ENCODE measurements around the gene CLCN5.

CLCN5 gene

DNA sequence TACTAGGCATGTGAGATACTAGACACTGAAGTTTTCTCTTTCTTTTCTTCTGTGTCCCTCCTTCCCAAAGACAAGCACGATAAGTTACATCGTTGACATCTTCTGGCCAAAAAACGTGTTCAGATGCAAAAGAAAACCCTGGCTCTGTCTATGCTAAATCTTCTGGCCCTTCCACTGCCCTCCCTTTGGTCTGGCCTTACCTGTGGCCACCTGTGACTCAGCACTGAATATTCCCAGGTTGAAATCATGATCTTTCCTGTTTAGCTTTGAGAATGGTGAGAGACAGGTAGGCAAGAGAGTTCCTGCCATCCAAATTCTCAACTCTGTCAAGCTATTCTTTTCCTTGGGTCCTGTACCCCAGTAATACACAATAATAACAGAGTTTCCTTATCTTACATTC, 12.3 kb downstream of the CLCN5 start:
- no peak for DNase-seq

DNA sequence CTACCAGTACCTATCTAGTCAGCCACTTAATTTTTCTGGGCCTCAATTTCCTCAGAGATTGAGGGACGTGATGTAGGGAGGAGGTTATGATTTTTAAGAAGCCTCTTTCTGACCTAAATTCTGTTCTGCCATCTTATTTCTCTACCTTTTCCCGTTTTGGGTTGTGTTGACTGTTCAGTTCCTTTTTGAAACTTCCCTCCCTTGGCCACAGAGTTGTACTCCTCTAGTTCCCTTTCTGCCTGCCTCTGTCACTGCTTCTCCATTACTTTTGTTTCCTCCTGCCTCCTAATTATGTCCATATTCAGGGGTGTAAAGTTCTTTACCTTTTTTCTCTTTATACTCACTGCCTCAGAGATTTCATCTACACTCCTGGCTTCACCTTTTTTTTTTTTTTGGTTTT, 25.4 kb downstream of the CLCN5 start:
- no peak for DNase-seq

DNA sequence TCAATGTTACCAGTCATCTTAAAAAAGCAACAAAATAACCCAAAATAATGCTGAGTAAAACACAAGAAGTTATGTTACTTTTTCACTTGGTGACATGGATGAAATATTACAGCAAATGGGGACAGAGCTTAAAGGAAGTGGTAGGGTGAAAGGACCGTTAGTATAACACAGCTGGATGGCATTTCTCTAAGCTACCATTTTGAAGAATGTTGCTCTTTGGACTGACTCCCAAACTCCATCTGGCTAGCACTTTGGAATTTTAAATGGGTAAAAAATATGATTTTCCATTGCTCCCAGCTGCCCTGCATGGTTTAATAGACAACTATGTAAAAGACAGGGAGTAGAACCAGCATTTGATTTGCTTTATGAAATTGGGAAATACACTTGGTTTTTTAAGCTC, 27.6 kb downstream of the CLCN5 start:
- no peak for DNase-seq

DNA sequence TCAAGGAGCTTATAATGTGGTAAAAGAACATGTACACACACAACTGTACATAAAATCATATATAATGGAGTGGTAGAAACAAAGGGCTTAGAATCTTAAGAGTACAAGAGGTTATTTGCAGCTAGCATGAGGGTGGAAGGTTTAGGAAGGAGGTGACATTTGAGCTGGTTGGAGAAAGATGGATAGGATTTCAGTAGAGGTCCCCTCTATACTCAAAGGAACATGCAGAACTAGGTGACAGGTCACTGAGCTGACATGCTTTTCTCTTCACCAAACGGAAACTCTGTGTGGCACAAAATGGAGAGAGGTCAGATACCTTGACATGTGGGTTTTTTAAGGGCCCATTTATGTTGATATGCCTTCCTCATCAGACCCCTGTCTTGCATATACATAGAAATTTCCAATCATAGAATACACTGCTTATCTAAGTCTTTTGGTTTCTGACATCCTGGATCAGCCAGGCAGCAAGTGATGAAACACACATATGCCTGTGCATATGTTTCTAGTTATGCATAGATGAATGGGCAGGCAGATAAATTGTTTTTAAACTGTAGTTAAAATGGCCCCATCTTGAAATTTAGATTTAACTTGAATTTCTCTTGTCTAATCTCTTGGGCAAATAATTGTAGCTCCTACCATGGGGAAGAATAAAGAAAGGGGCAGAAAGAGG, 29.3 kb downstream of the CLCN5 start:
- DNase-seq, result no peak

DNA sequence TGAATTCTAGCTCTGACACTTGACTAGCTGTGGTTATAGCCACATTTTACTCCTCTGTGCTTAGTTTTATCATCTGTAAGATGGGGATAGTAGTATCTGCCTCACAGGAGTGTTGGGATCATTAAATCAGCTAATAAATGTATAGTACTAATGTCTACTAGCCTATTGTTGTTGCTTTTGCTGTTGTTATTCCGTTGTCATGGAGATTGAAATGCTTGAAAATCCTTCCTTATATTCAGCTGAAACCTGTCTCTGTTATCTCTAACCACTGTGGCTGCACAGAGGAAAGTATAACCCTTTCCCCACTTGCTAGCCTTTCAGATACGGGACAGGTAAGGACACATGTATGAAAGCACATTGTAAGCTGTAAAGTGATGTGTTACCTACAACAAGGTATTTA, 33.9 kb downstream of the CLCN5 start:
- DNase-seq, result no peak

DNA sequence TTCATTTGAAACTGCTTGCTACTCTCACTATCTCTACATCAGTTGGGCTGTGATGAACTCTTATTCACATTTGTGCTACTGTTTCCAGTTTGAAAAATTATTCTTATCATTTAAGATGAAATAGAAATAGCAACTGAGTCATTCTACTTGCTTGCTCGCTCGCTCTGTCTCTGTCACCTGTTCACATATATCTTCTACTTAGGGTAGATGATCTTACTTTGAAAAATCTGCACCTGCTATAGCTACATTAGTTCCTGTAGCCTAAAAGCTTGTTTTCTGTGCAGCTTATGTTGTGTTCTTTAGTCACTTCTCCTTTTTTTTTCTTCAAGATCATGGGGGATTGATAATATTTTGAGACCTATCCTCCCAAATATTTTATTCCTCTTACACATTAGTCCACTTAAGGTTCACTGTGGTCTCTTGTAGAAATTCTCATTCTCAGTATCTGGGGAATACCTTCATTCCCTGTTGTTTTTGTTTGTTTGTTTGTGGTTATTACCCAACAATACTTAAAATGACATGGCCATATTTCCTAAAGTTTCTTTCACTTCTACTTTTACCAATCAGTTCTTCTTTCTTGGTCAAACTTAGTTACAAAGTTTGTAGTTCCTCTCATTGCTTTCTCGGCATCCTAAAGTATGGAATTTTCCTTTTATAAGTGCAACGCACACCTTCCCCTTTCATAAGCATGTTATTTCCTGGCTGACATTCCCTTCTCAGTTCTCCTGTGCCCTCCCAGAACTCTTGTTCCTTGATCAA, 36.5 kb downstream of the CLCN5 start:
- DNase-seq, result no peak

DNA sequence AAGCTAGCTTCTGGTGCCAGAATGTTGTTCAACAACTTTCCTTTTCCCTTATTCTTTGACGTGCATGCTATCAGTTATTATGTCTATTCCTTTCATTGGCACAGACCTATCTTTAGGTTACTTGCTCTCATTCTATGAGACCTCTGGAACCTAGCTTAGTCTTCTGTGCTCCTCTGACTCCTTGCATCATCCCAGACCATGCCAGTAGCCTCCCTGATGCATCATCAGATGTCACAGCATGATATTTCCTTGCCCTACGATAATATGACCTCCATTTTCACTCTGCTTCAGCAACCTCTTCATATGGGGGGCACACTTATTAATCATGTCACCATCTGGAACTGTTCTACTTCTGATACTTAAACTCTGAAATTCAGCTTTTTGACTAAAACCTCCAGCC, 37.2 kb downstream of the CLCN5 start:
- no peak for DNase-seq

DNA sequence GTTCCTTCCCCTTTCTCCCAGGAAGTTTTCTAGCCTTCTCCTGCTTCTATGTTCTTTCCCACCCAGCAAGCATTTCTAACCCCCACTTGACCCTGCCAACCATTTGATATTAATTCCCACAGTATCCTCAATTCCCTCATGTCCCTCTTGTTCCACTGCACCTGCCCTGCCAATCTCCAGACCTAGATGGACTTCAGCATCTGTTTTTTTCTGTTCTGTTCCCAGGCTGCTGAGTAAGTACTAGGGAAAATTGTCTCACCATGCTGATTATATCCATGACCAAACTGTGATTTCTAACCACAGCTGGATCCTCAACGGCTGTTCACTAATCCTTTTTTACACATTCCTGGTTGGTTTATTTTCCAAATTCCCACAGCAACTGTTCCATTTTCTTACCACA, 37.7 kb downstream of the CLCN5 start:
- no peak for DNase-seq

DNA sequence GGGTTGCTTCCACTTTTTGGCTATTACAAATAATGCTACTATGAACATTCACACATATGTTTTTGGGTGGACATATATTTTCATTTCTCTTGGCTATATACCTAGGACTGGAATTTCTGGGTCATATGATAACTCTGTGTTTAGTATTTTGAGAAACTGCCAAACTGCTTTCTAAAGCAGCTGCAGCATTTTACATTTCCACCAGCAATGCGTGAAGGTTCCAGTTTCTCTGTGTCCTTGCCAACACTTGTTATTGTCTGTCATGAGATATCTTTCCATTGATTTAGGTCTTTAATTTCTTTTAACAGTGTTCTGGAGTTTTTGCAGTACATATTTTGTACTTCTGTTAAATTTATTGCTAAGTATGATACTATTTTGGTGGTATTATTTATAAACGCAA, 48.3 kb downstream of the CLCN5 start:
- DNase-seq, result no peak

DNA sequence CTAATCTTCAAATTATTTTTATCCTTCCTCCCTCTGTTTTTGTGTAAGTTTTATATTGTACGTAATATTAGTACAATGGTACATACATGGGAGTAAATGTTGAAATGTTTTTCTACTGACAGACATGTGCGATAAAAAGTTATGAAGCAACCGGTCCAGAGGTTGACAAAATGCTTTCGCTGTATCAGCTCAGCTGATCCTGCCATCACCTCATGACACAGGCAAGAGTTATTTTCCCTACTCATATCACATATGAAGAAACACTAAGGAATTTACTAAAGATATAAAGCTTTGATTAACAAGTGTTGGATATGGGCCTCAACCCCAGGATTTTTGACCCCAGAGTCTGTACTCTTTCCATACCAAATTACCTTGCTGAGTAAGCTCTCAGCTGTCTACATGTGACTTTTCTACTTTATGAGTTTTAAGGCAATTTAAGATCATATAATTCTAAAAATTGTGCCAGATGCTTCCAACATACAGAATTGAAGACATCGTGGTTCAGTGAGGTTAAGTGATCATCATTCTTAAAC, 50.0 kb downstream of the CLCN5 start:
- DNase-seq, result no peak

DNA sequence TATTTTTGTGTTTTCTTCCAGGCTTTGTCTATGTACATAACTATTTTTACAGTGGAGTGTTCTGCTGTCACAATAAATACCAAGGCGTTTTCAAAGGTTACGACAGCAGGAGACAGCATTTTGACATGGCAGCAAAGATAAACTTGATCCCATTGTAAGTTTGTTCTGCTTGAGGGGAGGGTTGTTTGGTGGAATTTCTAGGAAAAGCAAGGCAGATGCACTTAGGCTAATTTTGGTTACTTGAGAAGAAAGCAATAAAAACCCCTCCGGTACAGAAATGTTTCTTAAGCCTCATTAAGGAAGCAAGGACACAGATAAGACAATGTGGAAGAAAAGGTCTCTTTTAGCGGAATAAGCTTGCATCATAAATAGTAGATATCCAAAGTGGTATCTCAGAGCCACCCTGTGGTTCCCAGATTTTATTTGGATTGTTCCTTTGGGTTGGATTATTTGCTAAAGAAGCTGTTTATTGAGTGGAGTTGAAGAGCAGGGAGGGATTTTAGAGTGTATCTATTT, 54.3 kb downstream of the CLCN5 start:
- no peak for DNase-seq

DNA sequence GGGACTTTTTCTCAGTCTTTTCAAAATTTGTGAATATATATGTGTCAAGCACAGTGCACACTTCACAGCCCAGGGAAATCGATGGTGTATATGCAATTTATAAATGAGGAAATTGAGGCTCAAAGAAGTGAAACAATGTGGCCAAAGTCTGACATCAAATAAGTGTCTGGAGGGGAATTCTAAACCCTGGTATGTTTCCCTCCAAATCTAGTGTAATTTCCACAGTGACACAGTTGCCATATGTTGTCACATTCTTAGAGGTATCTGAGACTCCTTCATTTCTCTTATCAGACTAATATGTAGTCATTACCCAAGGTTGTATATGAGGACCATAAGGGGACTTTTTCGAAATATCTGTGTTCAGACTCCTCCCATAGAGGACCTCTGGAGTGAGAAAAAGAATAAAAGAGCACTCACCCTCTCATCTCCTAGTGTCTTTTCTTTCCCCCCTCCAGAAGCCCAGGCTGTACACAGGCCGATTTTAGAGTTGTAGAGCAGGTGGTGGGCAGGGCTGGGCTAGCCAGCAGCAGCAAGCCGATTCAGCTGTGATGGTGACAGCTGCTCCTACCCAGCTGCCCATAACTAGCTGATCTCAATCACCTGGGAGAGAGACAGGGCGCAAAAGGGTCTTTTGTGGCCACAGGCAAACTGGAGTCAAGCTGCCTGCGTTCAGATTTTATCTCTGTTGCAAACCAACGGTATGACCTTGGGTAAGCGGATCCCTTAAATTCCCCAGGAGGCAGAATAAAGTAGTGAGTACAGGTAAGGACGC, 55.1 kb downstream of the CLCN5 start:
- no peak for DNase-seq

DNA sequence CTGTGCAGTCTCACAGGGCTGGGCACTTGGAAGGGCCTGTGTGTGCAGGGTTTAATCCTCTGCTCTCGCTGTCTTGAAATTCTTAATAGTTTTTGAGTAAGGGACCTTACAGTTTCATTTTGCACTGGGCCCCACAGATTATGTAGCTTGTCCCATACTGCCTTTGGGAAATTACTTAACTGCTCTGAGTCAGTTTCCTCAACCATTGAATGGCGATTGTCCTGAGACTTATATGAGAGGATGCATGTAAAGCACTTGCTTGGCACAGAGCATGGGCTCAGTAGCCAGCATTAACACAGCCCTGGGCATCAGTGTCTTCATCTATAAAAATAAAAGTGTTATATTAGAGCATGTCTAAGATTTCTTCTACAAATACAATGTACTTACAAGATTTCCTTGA, 55.8 kb downstream of the CLCN5 start:
- no peak for DNase-seq

DNA sequence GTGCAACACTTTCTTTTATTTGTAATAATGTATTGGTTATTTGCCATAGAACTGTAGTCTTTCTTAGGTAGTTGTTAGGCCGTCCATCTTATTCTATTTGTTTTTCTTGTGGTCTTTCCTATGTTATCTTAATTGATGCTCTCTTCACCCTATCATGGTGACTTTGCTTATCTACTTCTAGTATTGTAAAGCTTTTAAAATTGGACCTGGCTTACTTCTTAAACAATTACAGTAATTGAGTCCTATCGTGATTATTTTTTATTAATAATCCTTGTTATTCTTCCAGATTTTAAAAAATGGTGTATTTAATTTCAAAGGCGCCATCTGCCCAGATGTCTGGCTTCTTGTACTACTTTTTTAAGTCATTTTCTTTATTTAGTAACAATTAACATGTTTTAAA, 63.7 kb downstream of the CLCN5 start:
- no peak for DNase-seq

DNA sequence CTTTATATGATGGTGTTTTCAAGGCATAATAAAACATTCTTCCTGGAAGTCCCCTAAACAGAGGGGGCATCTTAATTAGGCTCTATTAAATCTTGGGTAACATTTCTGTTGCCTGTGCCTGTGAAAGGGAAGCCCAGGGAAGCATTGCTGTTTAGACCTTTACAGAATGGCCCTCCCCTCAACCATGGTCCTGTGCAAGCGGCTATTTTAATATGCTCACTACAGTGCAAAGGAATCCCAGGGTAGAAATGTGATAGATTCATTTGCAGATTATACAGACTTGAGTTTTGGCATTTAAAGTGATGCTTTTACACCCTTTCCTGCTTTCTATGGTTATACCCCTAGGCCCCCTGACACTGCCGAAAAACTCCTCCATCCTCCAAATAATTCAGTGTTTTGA, 65.3 kb downstream of the CLCN5 start:
- no peak for DNase-seq

DNA sequence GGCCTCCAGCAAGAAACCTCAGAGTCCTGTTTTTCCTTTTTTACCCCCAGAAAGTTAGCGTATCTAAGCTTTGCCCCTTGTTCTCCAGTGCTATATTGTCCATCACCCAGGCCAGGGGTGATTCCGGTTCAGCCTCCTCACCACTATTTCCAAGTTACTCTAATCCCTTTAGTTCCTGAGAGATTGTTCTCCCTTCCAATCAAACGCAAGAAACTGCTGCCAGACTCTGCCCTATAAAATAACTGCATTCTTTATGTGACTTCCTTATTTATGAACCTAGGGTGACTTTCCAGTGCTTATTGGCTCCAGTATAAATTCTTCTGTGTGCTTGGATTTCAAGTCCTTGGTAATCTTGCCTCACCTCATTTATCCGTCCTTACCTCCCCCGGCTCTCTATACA, 65.7 kb downstream of the CLCN5 start:
- DNase-seq, result no peak

DNA sequence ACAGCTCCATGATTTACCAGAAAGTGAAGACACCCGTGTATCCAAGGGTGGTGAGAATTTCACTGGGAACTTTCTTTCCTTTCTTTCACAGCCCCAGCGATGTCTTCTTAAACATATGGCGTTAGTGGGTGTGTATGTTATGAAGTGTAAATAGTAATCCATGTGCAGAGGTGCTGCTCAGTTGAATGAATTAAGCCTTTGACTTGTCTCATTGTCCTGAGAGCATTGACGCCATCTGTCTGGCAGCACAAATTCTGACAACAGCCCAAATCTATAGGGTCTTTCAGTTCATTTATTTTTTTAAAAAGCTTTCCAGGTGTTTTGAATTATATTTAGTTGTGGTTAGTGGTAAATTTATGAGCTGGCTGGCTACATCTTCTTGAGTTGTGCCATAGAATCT, 69.4 kb downstream of the CLCN5 start:
- DNase-seq, result no peak

DNA sequence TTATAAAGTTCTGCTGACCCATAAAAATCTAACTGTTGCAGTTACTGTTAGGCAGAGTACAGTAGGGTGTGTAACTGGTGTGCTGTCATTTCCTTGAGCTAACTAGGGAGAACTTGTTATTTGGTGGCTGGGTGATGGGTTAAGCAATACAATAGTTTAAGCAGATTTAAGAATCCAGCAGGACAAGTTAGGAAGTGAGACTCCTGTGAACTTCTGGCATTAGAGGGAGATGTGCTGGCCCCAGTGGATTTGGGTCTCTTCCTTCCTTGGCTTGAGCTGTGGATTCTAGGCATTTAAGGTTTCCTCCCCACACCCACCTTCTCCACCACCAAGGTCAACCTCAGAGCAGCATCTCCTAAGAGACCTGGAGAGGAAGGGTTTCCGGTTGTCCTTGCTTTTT, 70.5 kb downstream of the CLCN5 start:
- DNase-seq, result no peak

DNA sequence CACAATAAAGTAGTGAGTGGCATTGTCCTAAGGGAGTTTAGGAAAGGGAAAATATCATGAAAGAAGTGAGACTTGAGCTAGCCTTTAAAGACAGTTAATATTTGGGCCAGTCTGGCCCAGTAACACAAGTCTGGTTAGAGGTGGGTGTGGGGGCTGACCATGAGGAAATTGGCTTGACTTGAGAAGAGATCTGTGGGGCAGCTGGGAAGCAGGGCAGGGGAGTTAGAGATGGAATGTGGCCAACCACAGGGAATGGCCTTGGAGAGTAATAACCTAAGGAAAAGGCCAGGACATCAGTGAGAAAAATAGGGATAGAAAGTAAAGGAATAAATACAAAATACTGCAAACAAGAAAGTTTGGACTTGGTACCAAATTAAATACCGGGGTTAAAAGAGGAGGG, 71.3 kb downstream of the CLCN5 start:
- DNase-seq, result no peak

DNA sequence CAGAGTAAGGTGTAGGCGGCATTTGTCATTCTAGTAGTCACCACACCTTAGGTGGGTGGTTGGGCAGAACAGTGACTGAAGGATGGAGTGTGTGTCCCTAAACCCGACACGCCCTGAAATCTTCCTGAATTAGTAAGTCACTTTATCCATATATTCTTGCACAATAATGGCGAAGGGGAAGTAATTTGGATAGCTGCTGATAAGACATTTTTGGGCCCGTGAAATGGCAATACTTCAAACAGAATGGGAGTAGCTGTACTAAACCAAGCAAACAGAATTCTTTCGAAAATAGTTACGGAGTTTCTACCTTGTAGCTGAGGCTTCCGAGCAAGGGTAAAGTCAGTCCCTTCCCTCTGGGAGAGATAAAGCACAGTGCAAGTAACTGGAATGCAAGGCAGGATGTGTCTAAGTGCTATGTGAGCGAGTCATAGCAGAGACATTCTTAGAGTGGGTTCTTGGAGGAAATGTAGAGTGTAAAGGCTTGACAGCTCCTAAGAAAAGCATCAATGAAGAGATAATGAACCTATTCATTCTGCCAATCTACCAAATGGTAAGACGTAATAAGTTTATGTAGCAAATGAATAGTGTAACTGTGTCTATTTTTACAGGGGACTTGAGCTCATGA, 72.8 kb downstream of the CLCN5 start:
- no peak for DNase-seq

DNA sequence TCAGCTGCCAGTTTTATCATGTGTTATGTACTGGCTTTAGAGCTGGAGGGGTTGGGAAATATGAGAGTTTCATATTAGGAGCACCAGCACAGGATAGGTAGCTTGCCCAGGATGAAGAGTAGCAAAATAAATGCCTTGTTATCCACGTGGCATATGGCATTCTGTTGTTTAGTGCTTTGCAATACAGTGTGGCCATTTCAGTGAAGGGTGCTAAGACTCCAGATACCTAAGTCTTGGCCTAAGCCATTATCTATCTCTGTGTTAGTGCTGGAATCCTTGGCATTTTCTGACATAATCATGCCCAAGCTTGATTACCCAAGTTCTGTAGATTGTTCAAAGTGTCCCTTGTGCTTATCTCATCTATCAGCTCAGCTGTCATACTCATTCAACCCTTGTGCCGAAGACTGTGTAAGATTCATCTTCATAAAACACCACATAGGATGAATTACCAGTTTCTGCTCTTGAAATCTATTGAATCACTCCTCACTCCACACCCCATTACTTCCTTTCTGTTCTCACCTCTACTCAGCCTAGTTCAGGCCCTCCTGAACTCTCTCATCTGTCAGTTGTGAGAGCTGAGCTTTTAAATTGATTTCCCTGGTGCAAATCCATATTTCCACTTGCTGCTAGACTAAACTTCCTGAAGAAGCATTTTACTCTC, 73.5 kb downstream of the CLCN5 start:
- DNase-seq, result no peak

DNA sequence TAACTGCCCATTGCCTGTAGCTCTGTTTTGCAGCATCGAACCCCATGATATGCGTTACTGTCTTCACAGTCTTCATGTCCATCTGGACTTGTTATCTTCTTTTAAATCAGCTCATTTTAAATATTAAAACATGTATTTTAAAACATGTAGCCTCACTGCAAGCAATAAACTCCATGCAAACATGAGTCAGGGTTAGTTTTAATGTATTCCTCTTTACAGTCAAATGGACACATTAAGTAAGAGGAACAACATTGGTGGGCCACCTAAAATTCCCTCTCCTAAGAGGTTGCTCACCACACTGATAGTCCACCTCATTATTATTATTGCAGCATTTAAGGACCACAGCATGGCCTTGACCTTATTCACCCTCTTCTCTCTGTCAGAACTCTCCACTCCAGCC, 74.1 kb downstream of the CLCN5 start:
- DNase-seq, result no peak

DNA sequence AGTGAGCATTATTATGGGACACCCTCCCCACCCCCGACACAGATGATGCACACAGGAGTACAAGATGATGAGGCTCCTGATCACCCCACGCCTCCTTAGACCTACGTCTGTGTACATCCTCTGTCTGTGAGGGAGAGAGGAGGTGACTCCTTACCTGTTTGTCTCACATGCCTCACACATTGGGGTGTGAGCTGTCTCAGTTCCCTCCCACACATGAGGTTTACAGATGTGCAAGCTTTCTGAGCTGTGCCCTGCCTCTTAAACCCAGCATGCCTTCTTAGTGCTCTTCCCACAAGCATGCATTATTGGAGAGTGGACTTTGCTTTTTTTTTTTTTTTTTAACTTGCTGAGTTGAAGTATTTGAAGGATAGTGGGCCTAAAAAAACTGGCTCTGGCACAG, 76.7 kb downstream of the CLCN5 start:
- DNase-seq, result no peak

All from NCI-H2081 treated with DMSO at 0.1 percent for 48 hours (cell line).